Astrocyte of the cerebellum (primary cell): ENCODE data around the gene CPN2.

Experiments
- DNase-seq: peaks from one replicate; pipeline ENCODE4 v3.0.0-alpha.2; 2011; ENCODE audit warnings: low read depth
- H3K4me3 ChIP-seq: 2 replicates; pipeline ENCODE4 v1.5.1; 2011; ENCODE audit warnings: mild to moderate bottlenecking, low read depth, low read length, moderate library complexity
- CTCF ChIP-seq: IDR thresholded peaks from 2 replicates; pipeline ENCODE4 v1.5.1; 2012; ENCODE audit warnings: low read length, low read depth, moderate library complexity, mild to moderate bottlenecking; ENCODE audit errors: missing control alignments
- in situ Hi-C: cut with HindIII; loops from 2 replicates; pipeline ENCODE4 v1.10.0; 2017; ENCODE audit warnings: low sequenced_read_pairs

CPN2 gene

GRCh38 chr3:194351080-194351672, at the start of gene CPN2:
Gene CPN2 (minus strand): TSS chr3:194351328. CDS start chr3:194342702, 8,626 bp downstream.
- in situ Hi-C loops, result no loop called here
- DNase-seq, result no peak
- no peak for TF ChIP-seq CTCF
- H3K4me3 ChIP-seq, result no peak within 1 kb of the TSS

- in situ Hi-C loops, result no loop called here
- no peak for DNase-seq
- no peak for TF ChIP-seq CTCF
- H3K4me3 ChIP-seq, result no peak overlapping the region
These were observed 48.8 kb upstream of the CPN2 start for GRCh38 chr3:194399874-194400411.

- in situ Hi-C loops, result no loop called here
- peak within 1 kb of the TSS; percentile 21 for H3K4me3 ChIP-seq
- no peak for TF ChIP-seq CTCF
- DNase-seq, result no peak
These were observed 48.0 kb upstream of the CPN2 start, which contains the start of gene GP5 for GRCh38 chr3:194399166-194399565. Gene GP5 (minus strand): TSS chr3:194399266. CDS start chr3:194398282, 984 bp downstream.

- TF ChIP-seq CTCF, result no peak
- in situ Hi-C loops, result no loop called here
- no peak for DNase-seq
- peak overlapping the region; percentile 21 for H3K4me3 ChIP-seq
These were observed 46.7 kb upstream of the CPN2 start for GRCh38 chr3:194397757-194398312.

GRCh38 chr3:194396859-194397756, 46.0 kb upstream of the CPN2 start:
- no peak for DNase-seq
- in situ Hi-C loops, result no loop called here
- H3K4me3 ChIP-seq, result peak overlapping the region; percentile 21
- TF ChIP-seq CTCF, result no peak

- TF ChIP-seq CTCF, result no peak
- no peak overlapping the region for H3K4me3 ChIP-seq
- in situ Hi-C loops, result no loop called here
- DNase-seq, result no peak
These were observed 45.4 kb upstream of the CPN2 start for GRCh38 chr3:194396539-194396858.
